GM12872 (cell line): ENCODE results near the gene PARVA.

ENCODE experiments used
- CTCF ChIP-seq: IDR thresholded peaks from 3 replicates; pipeline ENCODE4 v1.5.1; 2011; ENCODE audit warnings: low read depth, mild to moderate bottlenecking, low read length, moderate library complexity; ENCODE audit not compliant: insufficient read depth

The PARVA gene

GRCh38 chr11:12372111-12372510, 5.3 kb upstream of the PARVA start:
- no peak for TF ChIP-seq CTCF

- TF ChIP-seq CTCF, result no peak
Measured at GRCh38 chr11:12375720-12376119, 1.7 kb upstream of the PARVA start.

GRCh38 chr11:12376259-12377081, 901 bp upstream of the PARVA start:
- TF ChIP-seq CTCF, result no peak

- no peak for TF ChIP-seq CTCF
Measured at GRCh38 chr11:12377824-12378593, 638 bp downstream of the PARVA start.

GRCh38 chr11:12380565-12381325, 3.4 kb downstream of the PARVA start:
- no peak for TF ChIP-seq CTCF

- no peak for TF ChIP-seq CTCF
Measured at GRCh38 chr11:12381875-12382274, 4.5 kb downstream of the PARVA start.

GRCh38 chr11:12382451-12382850, 5.1 kb downstream of the PARVA start:
- TF ChIP-seq CTCF, result no peak
